KBM-7 (cell line): ENCODE data around the gene CALM1.
"Not testable (repeated sequence)": the region's sequence is repeated elsewhere in the genome, so short reads cannot be mapped to it uniquely, and the experiment has no call there.

Source experiments
- DNase-seq: peaks from one replicate; pipeline ENCODE4 v3.0.0-alpha.2; 2015
- in situ Hi-C: fragments of 300-500 bp; cut with MboI; formaldehyde crosslinking; loops from 2 replicates; pipeline ENCODE4 v1.14.3; 2020; ENCODE audit warnings: low sequenced_read_pairs, low pct_unique_long_range_greater_than_20kb, mixed read lengths

CALM1 gene

GRCh38 chr14:90382491-90383125 is 14.2 kb upstream of the CALM1 start:
- DNase-seq, result no peak
- in situ Hi-C loops, result no loop called here

- in situ Hi-C loops, result no loop called here
- no peak for DNase-seq
These were observed 13.6 kb upstream of the CALM1 start for GRCh38 chr14:90383126-90383730.

- DNase-seq, result no peak
These were observed 12.9 kb upstream of the CALM1 start for GRCh38 chr14:90383731-90384542.

GRCh38 chr14:90384543-90384911 is 12.3 kb upstream of the CALM1 start:
- in situ Hi-C loops, result no loop called here
- no peak for DNase-seq

More at GRCh38 chr14:90383731-90384542, 12.9 kb upstream of the CALM1 start:
- in situ Hi-C loops, result no loop called here

DNA sequence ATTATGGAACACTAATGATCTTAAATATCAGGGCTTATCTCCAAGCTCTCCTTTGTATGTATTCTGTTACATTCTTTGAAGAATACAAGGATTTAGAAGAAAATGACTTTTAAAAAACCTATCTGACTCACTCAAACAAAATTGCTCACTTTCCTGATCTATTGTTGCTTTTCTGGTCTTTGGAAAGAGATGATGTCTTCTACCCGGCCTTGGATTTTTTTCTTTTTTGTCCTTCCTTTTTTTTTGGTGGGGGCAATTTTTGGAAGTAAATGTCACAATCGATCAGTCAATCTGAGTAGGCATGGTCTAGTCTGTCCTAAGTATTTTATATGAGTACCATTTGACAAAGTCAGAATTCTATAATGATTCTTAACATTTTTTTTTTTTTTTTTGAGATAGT is 10.5 kb upstream of the CALM1 start:
- no peak for DNase-seq
- in situ Hi-C loops, result no loop called here

GRCh38 chr14:90387206-90387760 is 9.5 kb upstream of the CALM1 start:
- DNase-seq, result no peak
- in situ Hi-C loops, result no loop called here

- no peak for DNase-seq
- in situ Hi-C loops, result no loop called here
These were observed 8.4 kb upstream of the CALM1 start for GRCh38 chr14:90388437-90388836.

- in situ Hi-C loops, result no loop called here
- no peak for DNase-seq
These were observed 7.8 kb upstream of the CALM1 start for GRCh38 chr14:90388982-90389381.

DNA sequence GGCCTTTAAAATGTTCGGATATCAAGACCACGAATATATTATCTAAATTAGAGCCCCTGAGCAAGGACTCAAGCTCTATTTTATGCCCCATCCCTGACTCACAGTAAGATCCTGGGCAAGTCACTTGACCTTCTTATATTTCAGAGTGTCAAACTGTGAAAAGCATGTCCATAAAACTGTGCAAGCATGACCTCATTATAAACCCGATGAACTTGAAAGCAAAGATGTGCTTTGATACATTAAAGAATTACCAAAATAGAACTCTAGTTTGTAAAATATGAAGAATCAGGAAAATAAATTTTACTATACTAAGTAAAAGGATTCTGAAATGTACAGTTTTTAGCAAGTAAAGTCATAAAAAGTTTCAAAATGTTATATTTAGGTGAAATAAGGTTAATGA is 2.9 kb upstream of the CALM1 start:
- in situ Hi-C loops, result no loop called here
- no peak for DNase-seq

- in situ Hi-C loops, DNase-seq: not testable (repeated sequence)
These were observed 2.0 kb upstream of the CALM1 start for GRCh38 chr14:90394782-90395181.

DNA sequence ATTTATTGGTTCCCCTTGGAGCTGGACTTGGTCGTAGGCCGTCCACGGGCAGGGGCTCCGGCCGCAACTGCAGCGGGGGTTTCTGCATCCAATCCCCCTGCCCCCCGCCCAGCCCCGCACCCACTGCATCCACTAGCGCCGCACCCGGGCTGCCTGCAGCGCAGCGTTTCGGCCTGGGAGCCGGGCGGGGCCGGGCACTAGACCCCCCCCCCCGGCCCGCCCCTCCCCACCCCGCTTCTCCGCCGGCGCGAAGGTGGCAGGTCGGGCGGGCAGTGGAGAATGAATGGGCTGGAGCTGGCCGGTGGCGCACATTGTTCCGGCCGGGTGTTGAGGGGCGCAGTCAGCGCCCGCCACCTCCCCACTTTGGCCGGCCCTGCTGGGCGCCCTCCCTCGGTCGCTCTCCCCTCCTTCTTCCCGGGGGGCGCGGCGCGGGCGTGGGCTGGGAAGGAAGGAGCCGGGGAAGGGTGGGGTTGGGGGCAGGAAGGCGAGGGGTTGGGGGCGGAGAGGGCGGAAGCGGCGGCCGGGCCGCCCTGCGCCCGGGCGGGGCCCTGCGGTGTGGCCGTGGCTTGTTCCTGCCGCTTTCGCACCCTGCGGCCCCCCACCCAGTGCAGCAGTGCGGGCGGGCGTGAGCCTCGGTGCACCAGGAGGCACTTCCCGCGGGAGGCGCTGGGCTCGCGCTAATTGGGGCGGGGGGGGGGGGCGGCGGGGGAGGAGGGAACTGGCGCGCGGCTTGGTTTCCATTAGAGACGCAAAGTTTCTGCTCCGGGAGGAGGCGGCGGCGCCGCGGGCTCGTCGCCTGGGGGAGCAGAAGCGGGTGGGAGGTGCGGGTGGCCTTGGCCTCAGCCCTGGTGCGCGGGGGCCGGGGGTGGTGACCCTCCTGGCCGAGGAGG is 841 bp downstream of the CALM1 start:
- DNase-seq, result peak; percentile 54
- in situ Hi-C loops, result no loop called here

DNA sequence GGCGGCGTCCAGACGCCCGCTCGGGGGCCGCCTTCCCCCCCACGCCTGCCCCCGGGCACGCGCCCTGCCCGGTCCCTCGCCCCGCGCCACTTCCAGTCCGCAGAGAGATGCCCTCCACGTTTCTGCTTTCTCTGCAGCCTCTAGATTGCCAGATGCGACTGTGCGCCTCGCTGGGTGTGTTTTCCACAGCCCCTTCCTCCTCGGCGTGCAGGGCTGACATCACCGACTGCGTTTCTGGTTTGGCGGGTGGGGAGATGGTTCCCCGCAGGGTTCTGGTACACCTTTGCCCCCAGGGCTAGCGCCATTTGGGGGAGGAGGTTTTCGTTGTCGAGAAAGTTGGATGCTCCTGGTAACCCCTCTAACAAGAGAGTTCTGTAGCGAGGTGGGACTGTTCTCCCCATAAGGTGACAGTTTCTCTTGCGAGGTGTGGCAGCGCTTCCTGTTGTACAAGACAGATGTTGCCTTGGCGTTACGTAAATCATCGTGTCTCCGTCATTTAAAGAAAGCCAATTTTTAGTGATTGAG is 1.5 kb downstream of the CALM1 start:
- in situ Hi-C loops, result no loop called here
- peak; percentile 51 for DNase-seq

DNA sequence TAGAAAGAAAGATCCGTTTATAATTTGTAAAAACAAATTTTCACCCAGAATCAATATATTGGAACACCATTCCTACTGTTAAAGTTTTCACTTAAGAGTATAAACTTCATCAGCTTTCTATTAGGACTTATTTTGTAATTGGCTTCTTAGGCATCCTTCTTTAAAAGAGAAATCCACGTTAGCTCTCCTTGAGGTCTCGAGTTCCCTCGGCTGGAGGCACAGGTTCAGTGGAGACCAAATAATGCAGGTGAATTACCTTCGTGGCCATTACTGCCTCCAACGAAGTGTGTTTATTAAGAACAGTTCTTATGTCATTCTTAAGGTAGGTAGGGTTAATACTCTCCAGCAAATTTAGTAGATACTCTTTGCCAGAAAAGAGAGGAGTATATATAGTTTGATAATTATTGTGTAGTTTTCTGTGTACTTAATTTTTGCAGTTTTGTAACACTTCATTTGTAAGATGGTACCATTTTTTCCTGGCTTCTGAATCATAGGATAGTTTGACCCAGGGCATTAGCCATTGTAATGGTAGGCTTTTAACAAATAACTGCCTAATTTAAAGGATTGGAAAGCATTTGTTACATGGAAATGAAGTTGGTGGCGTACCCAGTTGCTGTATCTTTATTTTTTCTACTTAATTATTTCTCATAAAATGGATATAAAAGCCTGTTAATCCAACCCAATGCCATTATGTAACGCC is 2.2 kb downstream of the CALM1 start:
- DNase-seq, result no peak
- in situ Hi-C loops, result no loop called here

DNA sequence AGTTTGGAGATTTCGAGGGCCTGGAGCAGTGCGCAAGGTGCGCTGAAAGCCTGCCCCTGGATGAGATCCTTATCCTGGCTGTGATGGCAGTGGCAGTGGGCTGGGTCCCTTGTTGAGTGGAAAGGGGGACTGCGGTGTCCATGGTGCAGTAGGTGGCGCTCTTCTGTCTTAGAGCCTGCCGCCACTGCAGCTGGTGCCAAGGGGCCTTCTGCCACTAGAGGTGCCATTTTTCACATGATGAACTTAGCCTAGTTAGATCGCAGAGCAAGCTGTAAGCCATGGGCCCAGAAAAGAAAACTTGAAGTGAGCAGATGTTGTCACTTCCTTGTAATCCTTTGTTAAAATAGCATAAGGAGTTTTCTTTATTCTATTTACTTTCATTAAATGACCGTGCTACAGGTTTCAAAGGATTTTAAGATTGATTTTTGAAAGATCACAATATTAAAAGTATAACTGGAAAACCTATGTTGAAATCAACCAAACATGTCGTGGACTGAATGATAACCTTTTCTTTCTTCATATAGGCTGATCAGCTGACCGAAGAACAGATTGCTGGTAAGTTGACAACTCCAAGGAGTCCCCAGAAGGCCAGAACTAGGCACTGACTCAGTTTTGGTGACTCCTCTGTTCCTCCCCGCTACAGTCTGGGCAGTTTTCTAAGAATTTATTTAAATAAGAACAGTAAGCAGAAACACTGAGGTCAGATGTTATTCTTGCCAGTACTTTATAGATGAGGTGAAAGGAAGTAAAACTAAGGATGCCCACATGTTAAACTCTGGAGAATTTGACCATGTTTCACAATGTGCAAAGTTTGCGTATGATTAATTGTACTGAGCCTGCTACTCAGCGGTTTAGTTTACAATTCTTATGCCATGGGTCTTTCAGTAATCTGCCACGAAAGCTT is 3.0 kb downstream of the CALM1 start:
- peak; percentile 94 for DNase-seq
- in situ Hi-C loops, result no loop called here

GRCh38 chr14:90400904-90401561 is 4.2 kb downstream of the CALM1 start:
- in situ Hi-C loops, result no loop called here
- DNase-seq, result no peak

GRCh38 chr14:90402016-90402415 is 5.2 kb downstream of the CALM1 start:
- in situ Hi-C loops, result no loop called here
- peak; percentile 34 for DNase-seq

GRCh38 chr14:90403065-90403464 is 6.2 kb downstream of the CALM1 start:
- DNase-seq, result no peak
- in situ Hi-C loops, result no loop called here
